Measurements from ENCODE around the gene RTL10.

DNA sequence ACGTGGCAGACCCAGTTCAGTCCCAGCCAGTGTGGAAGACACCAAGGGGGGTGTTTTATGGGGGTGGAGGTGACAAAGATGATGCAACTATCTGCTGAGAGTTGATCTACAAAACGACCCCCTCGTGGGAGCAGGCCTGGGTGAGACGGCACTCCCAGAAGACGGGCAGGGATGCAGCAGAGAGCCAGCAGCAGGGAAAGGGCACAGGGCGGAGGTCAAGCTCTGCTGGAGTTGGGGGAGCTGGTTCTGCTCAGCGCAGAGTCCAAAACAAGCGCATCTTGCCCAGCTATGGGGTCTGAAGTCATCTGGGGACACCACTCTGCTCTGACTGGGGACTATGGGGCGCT, 3.9 kb downstream of the RTL10 start:
- TF ChIP-seq MAFK (IDR thresholded peaks at IDR 0.05; ENCODE audit: low read depth, low read length) (no peak), POLR2A (IDR thresholded peaks at IDR 0.05; ENCODE audit: low read depth, low read length) (no peak), FOS (IDR thresholded peaks at IDR 0.05; ENCODE audit: low read depth, low read length) (no peak)
- TF ChIP-seq, protein P1, sequence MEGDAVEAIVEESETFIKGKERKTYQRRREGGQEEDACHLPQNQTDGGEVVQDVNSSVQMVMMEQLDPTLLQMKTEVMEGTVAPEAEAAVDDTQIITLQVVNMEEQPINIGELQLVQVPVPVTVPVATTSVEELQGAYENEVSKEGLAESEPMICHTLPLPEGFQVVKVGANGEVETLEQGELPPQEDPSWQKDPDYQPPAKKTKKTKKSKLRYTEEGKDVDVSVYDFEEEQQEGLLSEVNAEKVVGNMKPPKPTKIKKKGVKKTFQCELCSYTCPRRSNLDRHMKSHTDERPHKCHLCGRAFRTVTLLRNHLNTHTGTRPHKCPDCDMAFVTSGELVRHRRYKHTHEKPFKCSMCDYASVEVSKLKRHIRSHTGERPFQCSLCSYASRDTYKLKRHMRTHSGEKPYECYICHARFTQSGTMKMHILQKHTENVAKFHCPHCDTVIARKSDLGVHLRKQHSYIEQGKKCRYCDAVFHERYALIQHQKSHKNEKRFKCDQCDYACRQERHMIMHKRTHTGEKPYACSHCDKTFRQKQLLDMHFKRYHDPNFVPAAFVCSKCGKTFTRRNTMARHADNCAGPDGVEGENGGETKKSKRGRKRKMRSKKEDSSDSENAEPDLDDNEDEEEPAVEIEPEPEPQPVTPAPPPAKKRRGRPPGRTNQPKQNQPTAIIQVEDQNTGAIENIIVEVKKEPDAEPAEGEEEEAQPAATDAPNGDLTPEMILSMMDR (conservative IDR thresholded peaks at IDR 0.05; ENCODE audit: low read depth, low read length): no peak
